T-helper 9 cell (primary cell): Measurements from ENCODE around the gene THEMIS2.

Experiments
- DNase-seq: peaks from one replicate; pipeline ENCODE4 v3.0.0-alpha.2; 2020

Gene THEMIS2

GRCh38 chr1:27886744-27887143, 14.4 kb downstream of the THEMIS2 start:
- DNase-seq = no peak

GRCh38 chr1:27887215-27888021, 15.1 kb downstream of the THEMIS2 start:
- peak; percentile 16 for DNase-seq

DNA sequence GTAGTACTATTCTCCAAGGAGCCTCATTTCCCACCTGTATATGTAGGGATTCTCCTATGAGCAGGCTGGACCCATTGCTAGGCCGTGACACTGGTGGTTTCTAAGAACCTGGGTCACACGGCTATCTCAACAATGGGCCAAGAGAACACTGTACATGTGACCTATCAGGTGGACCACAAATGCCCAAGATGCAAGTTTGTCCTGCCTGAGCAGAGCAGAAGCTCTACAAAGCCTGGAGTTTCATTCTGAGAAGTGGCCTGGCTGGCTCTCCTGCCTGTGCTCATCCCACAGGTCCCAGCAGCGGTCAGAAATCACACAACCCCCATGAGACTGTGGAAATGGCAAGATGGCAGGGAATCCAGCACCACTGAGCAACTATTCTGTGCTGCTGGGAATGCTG, 17.2 kb downstream of the THEMIS2 start:
- DNase-seq = no peak

- no peak for DNase-seq
Observed at GRCh38 chr1:27891196-27891889, 19.0 kb downstream of the THEMIS2 start.

- no peak for DNase-seq
Observed at GRCh38 chr1:27894521-27894920, 22.2 kb downstream of the THEMIS2 start.

DNA sequence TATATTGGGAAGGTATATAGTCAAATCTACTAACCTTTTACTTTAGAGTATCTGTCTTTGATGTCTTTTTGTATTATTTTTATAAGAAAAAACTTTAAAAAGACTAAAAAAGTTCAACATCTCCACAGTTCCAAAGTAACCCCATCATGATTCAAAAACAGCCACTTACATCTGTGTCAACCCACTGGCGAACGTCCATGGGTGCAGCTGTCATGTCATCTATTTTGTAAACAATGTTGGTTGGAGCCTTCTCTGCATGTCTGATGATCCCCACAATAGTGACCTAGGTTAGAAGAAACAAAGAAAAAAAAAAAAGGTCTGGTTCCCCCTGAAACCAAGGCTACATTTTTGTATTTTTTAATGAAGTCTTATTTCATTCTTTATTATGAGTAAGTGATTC, 34.4 kb downstream of the THEMIS2 start:
- DNase-seq = no peak

DNA sequence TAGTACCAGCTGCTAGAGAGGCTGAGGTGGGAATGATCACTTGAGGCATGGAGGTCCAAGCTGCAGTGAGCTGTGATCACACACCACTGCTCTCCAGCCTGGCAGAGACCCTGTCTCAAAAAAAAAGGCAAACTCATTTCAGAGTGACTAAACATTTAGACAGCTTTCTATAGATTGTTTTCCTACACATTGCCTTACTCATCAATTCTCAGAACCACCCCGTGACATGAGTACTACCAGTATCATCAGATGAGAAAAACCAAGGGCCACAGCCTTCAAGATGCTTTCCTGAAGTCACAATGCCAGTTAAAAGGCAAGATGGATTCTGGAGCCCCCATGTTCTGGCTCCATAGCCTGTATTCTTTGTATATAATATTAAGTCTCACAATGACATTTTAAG, 40.1 kb downstream of the THEMIS2 start:
- DNase-seq = no peak

- DNase-seq = no peak
Observed at GRCh38 chr1:27915082-27915575, 42.8 kb downstream of the THEMIS2 start.

- no peak for DNase-seq
Observed at GRCh38 chr1:27922272-27922671, 49.9 kb downstream of the THEMIS2 start.

- DNase-seq = no peak
Observed at GRCh38 chr1:27928216-27928954, 56.0 kb downstream of the THEMIS2 start.

DNA sequence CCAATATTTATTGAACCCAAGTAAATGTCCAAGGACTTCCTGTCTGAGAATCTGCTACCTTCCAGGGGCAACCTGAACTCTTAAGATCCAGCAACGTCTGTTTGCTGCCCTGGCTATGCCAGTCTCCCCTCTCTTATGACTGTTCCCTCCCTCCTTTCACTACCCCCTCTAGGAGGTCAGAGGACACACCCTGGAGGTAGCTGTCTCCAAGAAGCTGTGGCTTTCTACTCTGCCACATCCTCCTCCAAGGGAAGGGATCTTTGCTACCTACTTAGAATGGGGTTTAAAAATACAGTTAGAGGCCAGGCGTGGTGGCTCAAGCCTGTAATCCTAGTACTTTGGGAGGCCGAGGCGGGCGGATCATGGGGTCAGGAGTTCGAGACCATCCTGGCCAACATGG, 58.8 kb downstream of the THEMIS2 start:
- no peak for DNase-seq

DNA sequence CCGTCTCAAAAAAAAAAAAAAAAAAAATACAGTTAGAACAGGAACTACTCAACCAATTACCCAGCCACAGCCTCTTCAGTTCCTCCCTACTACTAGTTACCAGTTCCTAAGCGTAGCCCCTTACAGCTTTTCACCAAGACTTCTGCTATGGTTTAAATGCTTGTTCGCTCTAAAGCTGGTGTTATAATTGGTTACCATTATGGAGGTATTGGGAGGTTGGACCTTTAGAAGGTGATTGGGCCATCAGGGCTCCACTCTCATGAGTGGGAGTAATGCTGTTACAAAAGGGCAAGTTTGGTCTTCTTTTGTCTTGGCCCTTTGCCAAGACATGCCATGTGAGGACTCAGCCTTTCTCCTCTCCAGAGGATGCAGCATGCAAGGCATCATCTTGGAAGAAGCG, 59.4 kb downstream of the THEMIS2 start:
- no peak for DNase-seq

DNA sequence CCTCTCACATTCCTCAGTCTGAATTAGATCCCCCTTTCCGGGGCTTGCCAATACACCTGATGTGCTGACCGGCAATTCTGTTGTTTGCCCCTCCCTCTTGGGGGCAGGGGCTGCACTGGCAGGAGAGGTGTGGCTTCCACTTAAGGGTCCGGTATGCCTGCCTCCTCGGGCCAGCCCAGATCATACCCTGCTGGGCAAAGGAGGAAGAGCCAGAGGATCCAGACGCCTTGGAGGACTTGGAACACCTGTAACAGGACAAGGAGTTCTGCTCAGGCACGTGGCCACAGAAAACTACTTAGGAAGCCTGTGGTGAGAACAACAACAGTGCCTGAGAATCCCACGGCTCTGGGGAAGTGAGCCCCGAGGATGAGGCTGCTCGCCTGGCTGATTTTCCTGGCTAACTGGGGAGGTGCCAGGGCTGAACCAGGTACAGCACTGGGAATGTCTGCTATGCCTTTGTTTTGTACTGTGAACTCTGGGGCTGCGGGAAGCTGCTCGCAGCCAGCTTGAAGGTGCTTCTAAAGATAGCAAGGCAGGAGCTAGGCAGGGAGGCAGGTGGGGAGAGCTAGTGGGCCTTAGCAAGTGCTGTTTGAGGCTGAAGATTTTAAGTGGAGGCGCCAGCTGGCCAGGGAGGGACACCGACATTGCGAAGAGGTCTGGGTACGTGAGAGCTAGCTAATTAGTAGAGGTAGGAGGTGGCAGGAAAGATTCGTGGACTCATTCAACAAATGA, 62.6 kb downstream of the THEMIS2 start, which contains the start of gene SMPDL3B:
Gene SMPDL3B (plus strand): TSS at position 183 of the 732 bp plus-strand sequence. CDS start 184 bp downstream, at position 367.
- no peak for DNase-seq

DNA sequence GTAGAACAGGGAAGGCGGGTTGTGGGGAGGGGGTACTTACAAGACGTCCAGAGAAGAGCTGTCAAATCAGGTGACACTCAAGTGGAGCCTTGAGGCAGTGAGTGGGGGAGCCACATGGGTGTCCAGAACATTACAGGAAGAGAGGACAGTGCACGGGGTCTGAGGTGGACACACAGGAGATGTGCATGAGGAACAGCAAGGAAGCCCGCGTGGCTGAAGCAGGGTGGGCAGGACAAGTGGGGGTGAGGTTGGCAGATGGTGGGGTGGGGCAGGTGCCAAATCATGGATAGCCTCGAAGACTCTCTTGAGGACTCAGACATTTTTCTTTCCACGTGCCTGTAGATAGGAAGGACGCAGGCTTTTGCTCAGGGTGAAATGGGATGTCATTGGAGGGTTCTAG, 63.4 kb downstream of the THEMIS2 start:
- DNase-seq = no peak
